DMS153 (cell line): ENCODE data around the gene SAMM50.
A peak's percentile ranks its signal among the peaks of the same experiment; 100 is the strongest.

Experiments
- DNase-seq: peaks from one replicate; lab custom pipeline; 2025; lab: John Stamatoyannopoulos, UW

Gene SAMM50

DNA sequence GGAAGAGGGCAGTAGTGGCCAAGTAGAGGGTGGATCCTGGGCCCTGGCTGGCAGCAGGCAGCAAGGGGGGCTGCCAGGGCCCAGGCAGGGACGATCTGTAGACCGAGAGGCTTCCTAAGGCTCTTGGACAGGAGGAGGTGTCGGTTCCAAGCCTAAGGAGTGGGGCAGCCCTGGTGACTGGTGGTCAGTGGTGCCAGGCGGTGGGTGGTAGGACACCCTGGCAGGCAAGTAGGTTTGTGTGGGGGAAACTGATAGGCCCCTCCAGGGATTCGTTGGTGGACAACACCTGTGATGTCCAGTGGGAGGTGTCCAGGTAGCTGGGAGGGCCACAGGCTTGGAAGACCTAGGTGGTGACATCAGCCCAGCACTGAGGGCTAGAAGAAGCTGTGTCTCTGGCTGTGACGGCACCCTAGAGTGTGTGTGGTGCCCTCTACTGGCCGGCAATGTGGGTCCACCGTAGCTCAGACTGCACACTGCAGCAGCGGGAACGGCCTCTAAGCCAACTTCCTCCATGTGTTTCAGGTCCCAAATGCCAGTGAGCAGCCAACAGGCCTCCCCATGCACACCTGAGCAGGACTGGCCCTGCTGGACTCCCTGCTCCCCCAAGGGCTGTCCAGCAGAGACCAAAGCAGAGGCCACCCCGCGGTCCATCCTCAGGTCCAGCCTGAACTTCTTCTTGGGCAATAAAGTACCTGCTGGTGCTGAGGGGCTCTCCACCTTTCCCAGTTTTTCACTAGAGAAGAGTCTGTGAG, 9.4 kb upstream of the SAMM50 start:
- DNase-seq, result peak; percentile 49

DNA sequence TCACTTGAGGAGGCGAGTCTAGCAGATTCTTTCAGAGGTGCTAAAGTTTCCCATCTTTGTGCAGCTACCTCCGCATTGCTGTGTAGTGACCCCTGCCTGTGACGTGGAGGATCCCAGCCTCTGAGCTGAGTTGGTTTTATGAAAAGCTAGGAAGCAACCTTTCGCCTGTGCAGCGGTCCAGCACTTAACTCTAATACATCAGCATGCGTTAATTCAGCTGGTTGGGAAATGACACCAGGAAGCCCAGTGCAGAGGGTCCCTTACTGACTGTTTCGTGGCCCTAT, 8.9 kb upstream of the SAMM50 start:
- no peak for DNase-seq

DNA sequence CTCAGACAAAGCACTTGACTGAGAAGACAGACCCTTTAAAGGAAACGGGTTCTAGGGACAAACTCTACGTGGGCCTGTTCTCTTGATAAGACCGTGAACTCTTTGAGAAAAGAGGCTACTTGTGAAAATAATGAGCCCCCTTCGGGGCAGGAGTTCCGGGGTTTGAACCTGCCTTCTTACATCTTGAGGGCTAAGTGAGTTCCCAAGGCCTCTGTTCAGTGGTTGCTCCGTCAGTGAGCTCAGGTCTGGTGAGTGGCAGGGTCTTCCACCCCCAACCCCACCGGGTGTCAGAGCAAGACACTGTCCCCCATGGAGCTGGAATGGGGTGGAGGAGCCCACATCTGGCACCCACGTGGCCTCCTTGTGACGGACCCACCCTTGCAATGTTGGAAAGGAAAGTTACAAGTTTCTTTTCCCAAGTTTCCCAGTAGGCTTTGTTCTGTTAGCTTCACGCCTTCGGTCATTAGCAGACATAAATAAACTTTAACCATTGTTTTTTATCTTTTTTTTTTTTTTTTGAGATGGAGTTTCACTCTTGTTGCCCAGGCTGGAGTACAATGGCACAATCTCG, 6.3 kb upstream of the SAMM50 start:
- DNase-seq, result no peak

GRCh38 chr22:43951391-43951790, 3.9 kb upstream of the SAMM50 start:
- DNase-seq, result no peak

- no peak for DNase-seq
Measured at GRCh38 chr22:43951966-43952365, 3.3 kb upstream of the SAMM50 start.

DNA sequence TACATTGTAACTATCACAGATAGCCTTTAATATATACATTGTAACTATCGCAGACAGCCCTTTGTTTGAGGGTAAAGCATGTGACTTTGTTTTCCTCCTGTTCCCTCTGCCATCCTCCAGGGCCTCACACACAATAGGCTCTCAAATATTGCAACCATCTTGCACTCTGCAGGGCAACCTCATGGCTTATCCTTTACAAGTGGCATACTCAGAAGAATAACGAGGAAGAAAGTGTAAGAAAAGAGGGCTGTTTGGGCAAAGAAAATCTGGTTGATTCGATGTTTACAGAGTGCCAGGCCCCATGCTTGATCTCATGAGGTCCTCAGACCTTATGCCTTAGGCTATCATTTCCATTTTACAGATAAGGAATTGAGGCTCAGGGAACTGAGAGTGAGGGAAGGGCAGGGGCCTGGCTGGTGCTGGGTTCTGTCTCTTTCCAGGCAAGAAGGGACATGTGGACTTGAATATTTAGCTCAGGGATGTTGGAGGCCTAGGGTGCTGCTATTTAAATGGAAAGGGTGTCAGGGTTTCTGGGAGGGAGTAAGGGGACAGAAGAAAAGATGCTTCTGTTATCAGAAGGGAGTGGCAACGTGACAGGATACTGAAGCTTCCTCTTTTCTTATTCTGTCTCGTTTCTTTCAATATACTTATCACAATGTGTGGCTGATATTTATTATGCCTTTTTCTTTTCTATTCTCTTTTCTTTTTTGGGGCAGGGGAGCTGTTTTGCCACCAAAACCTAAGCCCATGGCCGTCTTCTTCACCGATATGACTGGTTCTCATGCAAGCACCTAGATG, 1.1 kb upstream of the SAMM50 start:
- no peak for DNase-seq

- DNase-seq, result no peak
Measured at GRCh38 chr22:43955883-43956782, 891 bp downstream of the SAMM50 start.

DNA sequence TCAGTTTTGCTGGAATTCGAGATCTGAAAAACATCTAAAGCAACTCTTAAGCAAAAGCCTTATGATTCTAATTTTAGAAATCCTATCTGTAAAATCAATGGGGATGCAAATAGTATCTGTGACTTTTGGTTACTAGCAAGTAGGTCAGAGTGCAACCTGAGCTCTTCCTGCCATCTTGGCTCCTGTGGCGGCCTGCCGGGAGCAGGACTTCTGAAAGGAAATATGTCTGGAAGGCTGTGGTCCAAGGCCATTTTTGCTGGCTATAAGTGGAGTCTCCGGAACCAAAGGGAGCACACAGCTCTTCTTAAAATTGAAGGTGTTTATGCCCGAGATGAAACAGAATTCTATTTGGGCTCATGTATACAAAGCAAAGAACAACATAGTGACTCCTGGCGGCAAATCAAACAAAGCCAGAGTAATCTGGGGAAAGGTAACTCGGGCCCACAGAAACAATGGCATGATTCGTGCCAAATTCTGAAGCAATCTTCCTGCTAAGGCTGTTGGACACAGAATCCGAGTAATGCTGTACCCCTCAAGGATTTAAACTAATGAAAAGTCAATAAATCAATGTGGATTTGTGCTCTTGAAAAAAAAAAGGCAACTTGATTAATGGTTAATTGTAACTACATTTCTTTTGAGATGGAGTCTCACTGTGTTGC, 1.7 kb downstream of the SAMM50 start:
- DNase-seq, result no peak

DNA sequence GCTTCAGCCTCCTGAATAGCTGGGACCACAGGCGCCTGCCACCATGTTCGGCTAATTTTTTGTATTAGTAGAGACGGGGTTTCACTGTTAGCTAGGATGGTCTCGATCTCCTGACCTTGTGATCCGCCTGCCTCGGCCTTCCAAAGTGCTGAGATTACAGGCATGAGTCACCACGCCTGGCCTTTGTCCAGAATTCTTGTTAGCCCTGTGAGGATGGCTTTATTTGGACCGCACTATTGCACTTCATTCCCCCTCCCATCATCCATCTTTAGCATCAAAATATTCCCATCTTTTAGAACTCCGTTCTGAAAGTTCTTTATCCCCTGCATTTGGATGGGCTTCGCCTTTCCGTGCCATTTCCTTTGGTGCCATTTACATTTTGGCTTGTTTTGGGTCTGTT, 2.6 kb downstream of the SAMM50 start:
- no peak for DNase-seq

GRCh38 chr22:43964314-43964857, 9.1 kb downstream of the SAMM50 start:
- no peak for DNase-seq

- DNase-seq, result no peak
Measured at GRCh38 chr22:43967069-43967468, 11.8 kb downstream of the SAMM50 start.

GRCh38 chr22:43968614-43969013, 13.4 kb downstream of the SAMM50 start:
- DNase-seq, result no peak

DNA sequence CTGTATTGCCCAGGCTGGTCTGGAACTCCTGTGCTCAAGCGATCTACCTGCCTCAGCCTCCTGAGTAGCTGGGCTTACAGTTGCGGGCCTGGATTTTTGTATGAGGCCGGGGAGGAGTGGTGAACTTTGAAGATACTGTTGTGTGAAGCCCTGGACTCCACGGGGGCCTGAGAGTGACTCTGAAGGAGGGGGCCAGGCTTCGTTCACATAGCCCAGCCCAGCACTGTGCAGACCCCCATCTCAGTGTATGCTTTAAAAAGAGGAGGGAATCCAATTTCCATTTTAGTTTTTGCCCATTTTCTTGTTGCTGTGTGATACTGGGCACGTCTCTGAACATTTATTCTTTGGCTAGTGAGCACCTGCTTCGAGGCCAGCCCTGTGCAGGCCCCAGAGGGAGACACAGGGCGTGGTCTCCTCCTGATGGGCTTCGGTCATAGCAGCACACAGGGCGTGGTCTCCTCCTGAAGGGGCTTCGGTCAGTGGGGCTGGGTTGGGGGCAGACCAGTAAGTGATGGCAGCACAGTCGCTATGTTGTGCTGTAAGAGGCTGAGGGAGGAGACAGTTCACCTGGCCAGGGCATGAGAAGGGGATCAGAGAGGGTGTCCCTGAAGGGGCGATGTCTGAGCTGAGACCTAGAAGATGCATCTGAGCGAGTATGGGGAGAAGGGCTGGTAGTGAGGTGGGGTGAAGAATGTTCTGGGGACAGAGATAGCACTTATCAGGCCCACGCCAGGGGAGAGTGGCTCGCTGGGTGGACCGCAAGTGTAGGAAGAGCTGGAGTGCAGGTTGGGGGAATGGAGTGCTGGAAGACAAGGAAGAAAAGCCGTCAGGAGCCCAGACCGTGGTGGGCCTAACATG, 14.0 kb downstream of the SAMM50 start:
- DNase-seq, result no peak

DNA sequence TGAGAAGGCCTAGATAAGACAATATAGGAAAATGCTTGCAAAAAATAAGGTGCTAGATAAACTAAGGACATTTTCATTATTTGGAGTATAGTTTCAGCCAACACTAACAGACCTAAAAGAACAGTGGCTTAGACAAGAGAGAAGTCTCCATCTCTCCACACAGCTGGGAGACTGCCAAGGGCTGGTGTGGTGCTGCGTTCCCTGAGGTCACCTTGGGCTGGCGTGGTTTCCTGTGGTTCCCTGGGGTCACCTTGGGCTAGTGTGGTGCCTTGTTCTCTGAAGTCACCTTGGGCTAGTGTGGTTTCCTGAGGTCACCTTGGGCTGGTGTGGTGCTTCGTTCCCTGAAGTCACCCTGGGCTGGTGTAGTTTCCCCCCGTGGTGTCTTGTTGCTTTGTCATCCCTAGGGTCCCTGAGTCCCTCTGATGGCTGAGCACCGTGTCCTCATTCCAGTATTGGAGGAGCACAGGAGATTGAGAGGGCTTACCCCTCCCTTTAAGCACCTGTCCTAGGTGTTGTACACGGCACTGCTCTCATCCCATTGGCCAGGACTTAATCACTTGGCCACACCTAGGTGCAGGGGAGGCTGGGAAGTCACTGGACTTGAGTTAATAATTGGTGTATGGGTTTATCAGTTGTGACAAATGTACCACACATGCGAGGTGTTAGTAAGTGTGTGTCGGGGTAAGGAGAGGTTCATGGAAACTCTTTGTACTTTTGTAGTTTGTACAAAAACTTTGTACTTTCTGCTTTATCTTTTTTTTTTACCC, 14.9 kb downstream of the SAMM50 start:
- DNase-seq, result no peak

- no peak for DNase-seq
Measured at GRCh38 chr22:43971112-43971511, 15.9 kb downstream of the SAMM50 start.

GRCh38 chr22:43972931-43973462, 17.8 kb downstream of the SAMM50 start:
- no peak for DNase-seq

DNA sequence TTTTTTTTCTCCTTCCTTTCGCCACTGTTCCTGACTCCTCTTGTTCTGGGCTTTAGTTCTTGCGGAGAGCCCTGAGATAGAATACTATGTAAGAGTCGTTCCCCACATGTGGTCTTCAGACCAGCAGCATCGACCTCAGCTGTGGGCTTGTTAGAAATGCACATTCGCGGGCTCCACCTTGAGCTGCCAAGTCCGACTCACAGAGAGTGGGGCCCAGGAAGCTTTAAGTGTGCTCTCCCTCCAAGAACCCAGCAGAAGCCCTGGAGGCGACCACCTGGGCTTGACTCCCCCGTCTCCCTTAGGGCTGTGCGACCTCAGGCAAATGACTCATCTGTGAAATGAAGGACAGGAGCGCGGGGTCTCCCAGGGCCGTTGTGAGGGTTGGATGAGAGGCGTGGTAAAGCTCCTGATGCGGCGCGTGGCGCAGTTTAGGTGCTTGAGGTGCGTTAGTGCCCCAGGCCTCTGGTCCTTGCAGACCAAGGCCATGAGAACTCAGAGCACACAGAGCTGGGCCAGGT, 18.8 kb downstream of the SAMM50 start:
- no peak for DNase-seq

GRCh38 chr22:43975041-43975440, 19.8 kb downstream of the SAMM50 start:
- DNase-seq, result no peak
